ENCODE data around the gene PKIB.

Gene PKIB

DNA sequence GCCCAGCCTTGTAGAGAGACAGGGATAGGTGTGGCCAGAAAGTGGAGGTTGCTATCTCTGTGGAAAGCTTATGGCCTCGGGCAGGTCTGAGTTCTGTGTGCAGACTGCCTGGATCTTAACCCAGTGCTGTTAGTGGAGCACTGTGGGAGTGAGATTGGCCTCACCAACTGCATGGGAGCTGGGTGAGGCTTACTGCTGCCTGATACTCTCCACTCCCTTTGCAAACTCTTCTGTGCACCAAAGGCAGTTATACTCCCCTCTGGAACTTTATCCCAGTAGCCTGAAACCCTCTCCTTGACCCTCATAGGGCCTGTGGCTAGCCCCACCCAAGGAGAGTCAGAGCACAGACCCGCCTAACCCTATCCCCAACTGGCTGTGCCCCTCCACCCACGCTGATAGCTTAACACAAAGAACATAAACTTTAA is 41.4 kb upstream of the PKIB start:
- TF ChIP-seq EZH2 (optimal IDR thresholded peaks at IDR 0.05; ENCODE audit: low read depth, low read length) (no peak), CTCF (IDR thresholded peaks at IDR 0.05; ENCODE audit: low read length) (no peak), EZH2phosphoT487 (IDR thresholded peaks at IDR 0.05; ENCODE audit: low read length) (no peak)

GRCh38 chr6:122569230-122569771 is 40.9 kb upstream of the PKIB start:
- Histone ChIP-seq H3K27ac (ENCODE audit: low read length) (no peak overlapping the region), H3K27me3 (replicated peaks; ENCODE audit: insufficient read depth, low read length) (no peaks in the 10 kb centered on the region), H3K4me2 (ENCODE audit: low read depth, low read length) (no peak overlapping the region), H3K4me3 (ENCODE audit: low read length) (no peak overlapping the region), H4K20me1 (ENCODE audit: insufficient read depth, low read length) (no peaks in the 10 kb centered on the region), H3K9me3 (replicated peaks; ENCODE audit: insufficient read depth, low read length) (no peaks in the 10 kb centered on the region), H3K79me2 (ENCODE audit: low read length) (no peaks in the 10 kb centered on the region), H3K36me3 (replicated peaks; ENCODE audit: insufficient read depth, low read length) (no peaks in the 10 kb centered on the region), H2AFZ (ENCODE audit: low read length) (no peak overlapping the region), H3F3A (ENCODE audit: insufficient read depth, low read length) (no peaks in the 10 kb centered on the region), H3K4me1 (ENCODE audit: low read length) (0 out of 2 replicates have a peak, but pooled peaks cover 7% of the 10 kb centered on the region), H3K9me2 (replicated peaks; ENCODE audit: insufficient read depth, low read length) (no peaks in the 10 kb centered on the region), H3K9ac (ENCODE audit: low read length) (no peak overlapping the region)
- TF ChIP-seq CTCF (IDR thresholded peaks at IDR 0.05; ENCODE audit: low read length) (no peak), EZH2phosphoT487 (IDR thresholded peaks at IDR 0.05; ENCODE audit: low read length) (no peak), EZH2 (optimal IDR thresholded peaks at IDR 0.05; ENCODE audit: low read depth, low read length) (no peak)
- no peak for DNase-seq

More for the DNA sequence above, 41.4 kb upstream of the PKIB start:
- Histone ChIP-seq H3K9ac (ENCODE audit: low read length) (no peak overlapping the region), H3K4me3 (ENCODE audit: low read length) (no peak overlapping the region), H2AFZ (ENCODE audit: low read length) (no peak overlapping the region), H3K27me3 (replicated peaks; ENCODE audit: insufficient read depth, low read length) (no peaks in the 10 kb centered on the region), H3K36me3 (replicated peaks; ENCODE audit: insufficient read depth, low read length) (no peaks in the 10 kb centered on the region), H3K4me1 (ENCODE audit: low read length) (0 out of 2 replicates have a peak, but pooled peaks cover 7% of the 10 kb centered on the region), H3K79me2 (ENCODE audit: low read length) (no peaks in the 10 kb centered on the region), H3K9me2 (replicated peaks; ENCODE audit: insufficient read depth, low read length) (no peaks in the 10 kb centered on the region), H3K27ac (ENCODE audit: low read length) (no peak overlapping the region), H3K9me3 (replicated peaks; ENCODE audit: insufficient read depth, low read length) (no peaks in the 10 kb centered on the region), H4K20me1 (ENCODE audit: insufficient read depth, low read length) (no peaks in the 10 kb centered on the region), H3F3A (ENCODE audit: insufficient read depth, low read length) (no peaks in the 10 kb centered on the region), H3K4me2 (ENCODE audit: low read depth, low read length) (no peak overlapping the region)
- no peak for DNase-seq

DNA sequence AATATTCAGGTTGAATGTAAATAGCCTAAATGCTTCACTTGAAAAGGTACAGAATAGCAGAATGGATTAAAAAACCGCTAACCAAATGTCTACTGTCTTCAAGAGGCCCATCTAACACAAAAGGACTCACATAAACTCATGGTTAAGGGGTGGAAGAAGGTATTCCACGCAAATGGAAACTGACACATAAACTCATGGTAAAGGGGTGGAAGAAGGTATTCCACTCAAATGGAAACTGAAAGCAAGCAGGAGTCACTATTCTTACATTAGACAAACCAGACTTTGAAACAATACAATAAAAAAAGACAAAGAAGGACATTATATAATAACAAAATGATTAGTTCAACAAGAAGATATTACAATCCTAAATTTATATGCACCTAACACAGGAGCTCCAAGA is 38.3 kb upstream of the PKIB start:
- H3F3A ChIP-seq (ENCODE audit: insufficient read depth, low read length): no peaks in the 10 kb centered on the region
- peak overlapping the region; percentile 64 for H3K4me2 ChIP-seq (ENCODE audit: low read depth, low read length)
- 0 out of 2 replicates have a peak, but pooled peaks cover 7% of the 10 kb centered on the region for H3K4me1 ChIP-seq (ENCODE audit: low read length)
- H3K79me2 ChIP-seq (ENCODE audit: low read length): no peaks in the 10 kb centered on the region
- H2AFZ ChIP-seq (ENCODE audit: low read length): peak overlapping the region; percentile 8; the same call in 1 of the 2 replicates
- H3K27me3 ChIP-seq (replicated peaks; ENCODE audit: insufficient read depth, low read length): no peaks in the 10 kb centered on the region
- H3K9me3 ChIP-seq (replicated peaks; ENCODE audit: insufficient read depth, low read length): no peaks in the 10 kb centered on the region
- H3K4me3 ChIP-seq (ENCODE audit: low read length): peak overlapping the region; percentile 10; the same call in 1 of the 2 replicates
- no peaks in the 10 kb centered on the region for H3K36me3 ChIP-seq (replicated peaks; ENCODE audit: insufficient read depth, low read length)
- H3K9ac ChIP-seq (ENCODE audit: low read length): no peak overlapping the region
- no peaks in the 10 kb centered on the region for H4K20me1 ChIP-seq (ENCODE audit: insufficient read depth, low read length)
- H3K9me2 ChIP-seq (replicated peaks; ENCODE audit: insufficient read depth, low read length): no peaks in the 10 kb centered on the region
- H3K27ac ChIP-seq (ENCODE audit: low read length): no peak overlapping the region
- DNase-seq: peak; percentile 14
- TF ChIP-seq EZH2phosphoT487 (IDR thresholded peaks at IDR 0.05; ENCODE audit: low read length): no peak
- no peak for TF ChIP-seq CTCF (IDR thresholded peaks at IDR 0.05; ENCODE audit: low read length)
- no peak for TF ChIP-seq EZH2 (optimal IDR thresholded peaks at IDR 0.05; ENCODE audit: low read depth, low read length)
